ENCODE results near the gene SHC3.
A peak's percentile ranks its signal among the peaks of the same experiment; 100 is the strongest.

Gene SHC3

GRCh38 chr9:89177944-89178829 is at the start of gene SHC3:
Gene SHC3 (minus strand): TSS chr9:89178818. CDS start chr9:89178460, 358 bp downstream.
- H3K27ac ChIP-seq (ENCODE audit: low read depth, low read length) = peak within 1 kb of the TSS; percentile 85

GRCh38 chr9:89225991-89226471 is 47.4 kb upstream of the SHC3 start:
- Histone ChIP-seq H3K36me3 (ENCODE audit: insufficient read depth, low read length) (no peaks in the 10 kb centered on the region), H3K27me3 (ENCODE audit: insufficient read depth, low read length) (peaks cover 16% of the 10 kb centered on the region; the same call in 1 of the 2 replicates), H3K4me3 (ENCODE audit: low read depth, low read length) (no peak overlapping the region), H3K27ac (ENCODE audit: low read depth, low read length) (no peak overlapping the region), H3K4me1 (ENCODE audit: control insufficient read depth, insufficient read depth, low read length, unreplicated experiment) (no peaks in the 10 kb centered on the region), H2AFZ (ENCODE audit: low read length, unreplicated experiment) (no peak overlapping the region), H3K79me2 (ENCODE audit: control insufficient read depth, insufficient read depth, low read length, unreplicated experiment) (no peaks in the 10 kb centered on the region)

More at GRCh38 chr9:89177944-89178829, at the start of gene SHC3:
- Histone ChIP-seq H3K4me3 (ENCODE audit: low read depth, low read length) (peak within 1 kb of the TSS; percentile 83), H3K4me1 (ENCODE audit: control insufficient read depth, insufficient read depth, low read length, unreplicated experiment) (peaks cover 30% of the 10 kb centered on the region), H3K27me3 (ENCODE audit: insufficient read depth, low read length) (no peaks in the 10 kb centered on the region), H3K79me2 (ENCODE audit: control insufficient read depth, insufficient read depth, low read length, unreplicated experiment) (peaks cover 49% of the 10 kb centered on the region), H2AFZ (ENCODE audit: low read length, unreplicated experiment) (peak within 1 kb of the TSS; percentile 72), H3K36me3 (ENCODE audit: insufficient read depth, low read length) (no peaks in the 10 kb centered on the region)

GRCh38 chr9:89225587-89225986 is 47.0 kb upstream of the SHC3 start:
- H2AFZ ChIP-seq (ENCODE audit: low read length, unreplicated experiment) = no peak overlapping the region
- no peaks in the 10 kb centered on the region for H3K4me1 ChIP-seq (ENCODE audit: control insufficient read depth, insufficient read depth, low read length, unreplicated experiment)
- no peaks in the 10 kb centered on the region for H3K79me2 ChIP-seq (ENCODE audit: control insufficient read depth, insufficient read depth, low read length, unreplicated experiment)
- peaks cover 12% of the 10 kb centered on the region; the same call in 1 of the 2 replicates for H3K27me3 ChIP-seq (ENCODE audit: insufficient read depth, low read length)
- no peak overlapping the region for H3K27ac ChIP-seq (ENCODE audit: low read depth, low read length)
- H3K36me3 ChIP-seq (ENCODE audit: insufficient read depth, low read length) = no peaks in the 10 kb centered on the region
- H3K4me3 ChIP-seq (ENCODE audit: low read depth, low read length) = no peak overlapping the region

GRCh38 chr9:89225036-89225435 is 46.4 kb upstream of the SHC3 start:
- no peaks in the 10 kb centered on the region for H3K36me3 ChIP-seq (ENCODE audit: insufficient read depth, low read length)
- no peak overlapping the region for H3K4me3 ChIP-seq (ENCODE audit: low read depth, low read length)
- H3K4me1 ChIP-seq (ENCODE audit: control insufficient read depth, insufficient read depth, low read length, unreplicated experiment) = no peaks in the 10 kb centered on the region
- peaks cover 10% of the 10 kb centered on the region; the same call in 1 of the 2 replicates for H3K27me3 ChIP-seq (ENCODE audit: insufficient read depth, low read length)
- no peaks in the 10 kb centered on the region for H3K79me2 ChIP-seq (ENCODE audit: control insufficient read depth, insufficient read depth, low read length, unreplicated experiment)
- H2AFZ ChIP-seq (ENCODE audit: low read length, unreplicated experiment) = no peak overlapping the region
- no peak overlapping the region for H3K27ac ChIP-seq (ENCODE audit: low read depth, low read length)

- H3K27me3 ChIP-seq (ENCODE audit: insufficient read depth, low read length) = peaks cover 10% of the 10 kb centered on the region; the same call in 1 of the 2 replicates
- H3K36me3 ChIP-seq (ENCODE audit: insufficient read depth, low read length) = no peaks in the 10 kb centered on the region
- H3K27ac ChIP-seq (ENCODE audit: low read depth, low read length) = no peak overlapping the region
- H3K4me1 ChIP-seq (ENCODE audit: control insufficient read depth, insufficient read depth, low read length, unreplicated experiment) = no peaks in the 10 kb centered on the region
- H3K4me3 ChIP-seq (ENCODE audit: low read depth, low read length) = no peak overlapping the region
- no peaks in the 10 kb centered on the region for H3K79me2 ChIP-seq (ENCODE audit: control insufficient read depth, insufficient read depth, low read length, unreplicated experiment)
- H2AFZ ChIP-seq (ENCODE audit: low read length, unreplicated experiment) = no peak overlapping the region
Measured at GRCh38 chr9:89224633-89225032, 46.0 kb upstream of the SHC3 start.

GRCh38 chr9:89223396-89223977 is 44.9 kb upstream of the SHC3 start:
- no peaks in the 10 kb centered on the region for H3K4me1 ChIP-seq (ENCODE audit: control insufficient read depth, insufficient read depth, low read length, unreplicated experiment)
- no peak overlapping the region for H3K27ac ChIP-seq (ENCODE audit: low read depth, low read length)
- H3K36me3 ChIP-seq (ENCODE audit: insufficient read depth, low read length) = no peaks in the 10 kb centered on the region
- H3K27me3 ChIP-seq (ENCODE audit: insufficient read depth, low read length) = peaks cover 7% of the 10 kb centered on the region; the same call in 1 of the 2 replicates
- H2AFZ ChIP-seq (ENCODE audit: low read length, unreplicated experiment) = no peak overlapping the region
- no peak overlapping the region for H3K4me3 ChIP-seq (ENCODE audit: low read depth, low read length)
- no peaks in the 10 kb centered on the region for H3K79me2 ChIP-seq (ENCODE audit: control insufficient read depth, insufficient read depth, low read length, unreplicated experiment)

GRCh38 chr9:89219637-89220036 is 41.0 kb upstream of the SHC3 start:
- Histone ChIP-seq H3K27me3 (ENCODE audit: insufficient read depth, low read length) (peaks cover 3% of the 10 kb centered on the region; the same call in 1 of the 2 replicates), H3K79me2 (ENCODE audit: control insufficient read depth, insufficient read depth, low read length, unreplicated experiment) (no peaks in the 10 kb centered on the region), H2AFZ (ENCODE audit: low read length, unreplicated experiment) (no peak overlapping the region), H3K4me3 (ENCODE audit: low read depth, low read length) (no peak overlapping the region), H3K4me1 (ENCODE audit: control insufficient read depth, insufficient read depth, low read length, unreplicated experiment) (no peaks in the 10 kb centered on the region), H3K27ac (ENCODE audit: low read depth, low read length) (no peak overlapping the region), H3K36me3 (ENCODE audit: insufficient read depth, low read length) (no peaks in the 10 kb centered on the region)

GRCh38 chr9:89218040-89218928 is 39.7 kb upstream of the SHC3 start:
- Histone ChIP-seq H3K36me3 (ENCODE audit: insufficient read depth, low read length) (no peaks in the 10 kb centered on the region), H3K27me3 (ENCODE audit: insufficient read depth, low read length) (no peaks in the 10 kb centered on the region), H3K4me3 (ENCODE audit: low read depth, low read length) (no peak overlapping the region), H3K4me1 (ENCODE audit: control insufficient read depth, insufficient read depth, low read length, unreplicated experiment) (no peaks in the 10 kb centered on the region), H3K27ac (ENCODE audit: low read depth, low read length) (no peak overlapping the region), H3K79me2 (ENCODE audit: control insufficient read depth, insufficient read depth, low read length, unreplicated experiment) (no peaks in the 10 kb centered on the region), H2AFZ (ENCODE audit: low read length, unreplicated experiment) (no peak overlapping the region)

GRCh38 chr9:89215342-89215741 is 36.7 kb upstream of the SHC3 start:
- no peaks in the 10 kb centered on the region for H3K4me1 ChIP-seq (ENCODE audit: control insufficient read depth, insufficient read depth, low read length, unreplicated experiment)
- H3K36me3 ChIP-seq (ENCODE audit: insufficient read depth, low read length) = no peaks in the 10 kb centered on the region
- no peak overlapping the region for H3K4me3 ChIP-seq (ENCODE audit: low read depth, low read length)
- H3K27ac ChIP-seq (ENCODE audit: low read depth, low read length) = no peak overlapping the region
- no peaks in the 10 kb centered on the region for H3K27me3 ChIP-seq (ENCODE audit: insufficient read depth, low read length)
- H3K79me2 ChIP-seq (ENCODE audit: control insufficient read depth, insufficient read depth, low read length, unreplicated experiment) = no peaks in the 10 kb centered on the region
- H2AFZ ChIP-seq (ENCODE audit: low read length, unreplicated experiment) = no peak overlapping the region

GRCh38 chr9:89213396-89213880 is 34.8 kb upstream of the SHC3 start:
- H3K4me1 ChIP-seq (ENCODE audit: control insufficient read depth, insufficient read depth, low read length, unreplicated experiment) = no peaks in the 10 kb centered on the region
- H3K79me2 ChIP-seq (ENCODE audit: control insufficient read depth, insufficient read depth, low read length, unreplicated experiment) = no peaks in the 10 kb centered on the region
- H3K27me3 ChIP-seq (ENCODE audit: insufficient read depth, low read length) = no peaks in the 10 kb centered on the region
- H3K27ac ChIP-seq (ENCODE audit: low read depth, low read length) = no peak overlapping the region
- no peaks in the 10 kb centered on the region for H3K36me3 ChIP-seq (ENCODE audit: insufficient read depth, low read length)
- no peak overlapping the region for H2AFZ ChIP-seq (ENCODE audit: low read length, unreplicated experiment)
- H3K4me3 ChIP-seq (ENCODE audit: low read depth, low read length) = no peak overlapping the region
